Astrocyte of the spinal cord (primary cell): ENCODE results near the gene MAT2A.
A peak's percentile ranks its signal among the peaks of the same experiment; 100 is the strongest.

Source experiments
- DNase-seq: peaks from one replicate; pipeline ENCODE4 v3.0.0; 2011; ENCODE audit warnings: low read depth, low spot score
- H3K4me3 ChIP-seq: 2 replicates; pipeline ENCODE4 v1.5.1; 2011; ENCODE audit warnings: low read depth, mild to moderate bottlenecking, low read length, moderate library complexity
- in situ Hi-C: cut with HindIII; loops from 2 replicates; pipeline ENCODE4 v1.10.0; 2017; ENCODE audit warnings: low sequenced_read_pairs
- TF ChIP-seq, protein P1 (sequence below): IDR thresholded peaks from 2 replicates; pipeline ENCODE4 v1.5.1; 2012; ENCODE audit warnings: low read depth, mild to moderate bottlenecking, low read length, inconsistent platforms

The MAT2A gene

DNA sequence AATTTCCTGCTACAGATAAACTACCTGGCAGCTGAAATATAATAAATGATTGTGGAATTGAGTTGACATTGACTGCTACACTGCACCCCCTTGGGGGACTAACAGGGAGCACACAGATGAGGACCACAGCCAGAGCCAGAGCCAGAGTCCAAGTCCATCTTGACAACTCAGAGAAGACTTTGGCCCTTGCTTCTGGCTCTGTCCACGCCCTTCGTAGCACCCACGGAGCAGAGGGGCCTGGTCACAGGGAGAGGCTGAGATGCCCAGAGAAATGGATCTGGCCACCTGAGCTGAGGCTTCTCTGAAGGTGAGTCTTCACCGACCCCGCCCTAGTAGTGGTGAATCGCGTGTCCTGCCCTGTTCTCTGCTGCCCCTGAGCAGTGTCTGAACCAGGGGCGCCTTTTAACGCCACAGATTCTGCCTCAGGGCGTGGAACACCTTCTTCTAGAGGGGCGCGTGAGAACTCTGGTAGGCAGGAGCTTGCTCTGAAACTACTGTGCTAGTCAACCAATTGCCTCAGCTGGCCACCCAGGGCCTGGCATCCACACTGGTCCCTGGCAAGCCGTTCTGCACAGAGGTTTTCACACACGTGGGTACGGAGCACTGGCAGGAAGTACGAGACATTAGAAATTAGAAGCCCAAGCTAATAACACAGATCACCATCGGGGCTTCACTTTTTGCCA, 35.7 kb upstream of the MAT2A start:
- TF ChIP-seq, protein P1, sequence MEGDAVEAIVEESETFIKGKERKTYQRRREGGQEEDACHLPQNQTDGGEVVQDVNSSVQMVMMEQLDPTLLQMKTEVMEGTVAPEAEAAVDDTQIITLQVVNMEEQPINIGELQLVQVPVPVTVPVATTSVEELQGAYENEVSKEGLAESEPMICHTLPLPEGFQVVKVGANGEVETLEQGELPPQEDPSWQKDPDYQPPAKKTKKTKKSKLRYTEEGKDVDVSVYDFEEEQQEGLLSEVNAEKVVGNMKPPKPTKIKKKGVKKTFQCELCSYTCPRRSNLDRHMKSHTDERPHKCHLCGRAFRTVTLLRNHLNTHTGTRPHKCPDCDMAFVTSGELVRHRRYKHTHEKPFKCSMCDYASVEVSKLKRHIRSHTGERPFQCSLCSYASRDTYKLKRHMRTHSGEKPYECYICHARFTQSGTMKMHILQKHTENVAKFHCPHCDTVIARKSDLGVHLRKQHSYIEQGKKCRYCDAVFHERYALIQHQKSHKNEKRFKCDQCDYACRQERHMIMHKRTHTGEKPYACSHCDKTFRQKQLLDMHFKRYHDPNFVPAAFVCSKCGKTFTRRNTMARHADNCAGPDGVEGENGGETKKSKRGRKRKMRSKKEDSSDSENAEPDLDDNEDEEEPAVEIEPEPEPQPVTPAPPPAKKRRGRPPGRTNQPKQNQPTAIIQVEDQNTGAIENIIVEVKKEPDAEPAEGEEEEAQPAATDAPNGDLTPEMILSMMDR, result no peak
- in situ Hi-C loops, result no loop called here
- DNase-seq, result no peak
- H3K4me3 ChIP-seq, result no peak overlapping the region

DNA sequence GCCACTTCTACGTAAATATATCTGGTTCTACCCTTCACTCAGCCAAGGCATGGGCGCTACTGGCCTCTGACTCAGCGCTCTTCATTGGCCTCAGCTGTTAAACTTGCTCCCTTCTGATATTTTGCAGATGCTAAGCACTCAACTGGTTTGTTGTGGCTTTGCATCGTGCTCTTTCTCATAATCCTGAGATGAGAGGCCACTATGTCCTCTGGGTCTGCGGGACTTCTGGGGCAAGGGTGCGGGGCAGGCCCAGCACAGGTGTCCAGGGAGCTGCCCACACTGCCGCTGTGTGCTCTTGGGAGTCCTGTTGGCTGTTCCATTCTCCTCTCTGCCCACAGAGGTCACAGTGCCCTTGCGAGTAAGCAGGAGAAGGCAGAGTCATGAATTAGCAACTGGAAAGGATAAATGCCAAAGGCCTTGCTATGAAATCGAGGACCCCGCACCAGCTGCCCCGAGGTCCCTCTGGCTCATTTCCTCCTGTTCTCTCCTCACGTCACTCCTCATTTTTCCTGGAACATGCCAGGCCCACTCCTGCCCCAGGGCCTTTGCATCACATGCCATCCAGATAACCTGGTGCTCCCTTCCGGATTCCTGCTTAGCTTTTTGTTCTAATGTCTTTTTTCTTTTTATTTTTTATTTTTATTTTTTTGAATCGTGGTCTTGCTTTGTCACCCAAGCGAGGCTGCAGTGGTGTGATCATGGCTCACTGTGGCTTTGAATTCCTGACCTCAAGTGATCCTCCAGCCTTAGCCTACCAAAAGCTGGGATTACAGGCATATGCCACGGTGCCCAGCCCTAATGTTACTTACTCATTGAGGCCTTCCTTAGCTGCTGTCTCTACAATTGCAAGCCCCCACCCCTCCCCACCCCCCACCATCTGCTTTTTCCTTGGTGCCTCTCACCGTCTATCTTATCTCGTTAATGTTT, 34.9 kb upstream of the MAT2A start:
- in situ Hi-C loops, result no loop called here
- TF ChIP-seq, protein P1, result no peak
- peak; percentile 45 for DNase-seq
- no peak overlapping the region for H3K4me3 ChIP-seq

DNA sequence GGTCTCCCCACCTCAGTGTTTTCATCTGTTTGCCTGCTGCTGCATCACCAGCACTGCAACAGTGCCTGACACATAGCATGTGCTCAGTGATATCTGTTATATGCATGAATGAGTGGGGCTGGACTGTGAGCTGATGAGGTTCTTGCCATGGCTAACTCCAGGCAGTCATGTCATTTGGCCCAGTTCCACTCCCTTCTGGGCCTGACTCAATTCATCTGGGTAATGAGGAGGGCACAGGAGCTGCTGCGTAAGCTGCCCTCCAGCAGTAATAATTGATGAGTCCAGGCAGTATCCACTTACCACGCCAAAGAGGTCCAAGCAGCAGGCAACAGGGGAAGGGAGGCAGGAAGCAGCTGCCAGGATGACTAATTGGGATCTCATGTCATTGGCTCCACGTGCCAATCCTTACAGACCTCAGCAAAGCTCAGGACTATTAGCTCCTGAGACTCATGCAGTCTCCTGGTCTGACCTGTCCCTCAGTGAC, 34.1 kb upstream of the MAT2A start:
- in situ Hi-C loops, result no loop called here
- H3K4me3 ChIP-seq, result no peak overlapping the region
- TF ChIP-seq, protein P1, result no peak
- peak; percentile 87 for DNase-seq

DNA sequence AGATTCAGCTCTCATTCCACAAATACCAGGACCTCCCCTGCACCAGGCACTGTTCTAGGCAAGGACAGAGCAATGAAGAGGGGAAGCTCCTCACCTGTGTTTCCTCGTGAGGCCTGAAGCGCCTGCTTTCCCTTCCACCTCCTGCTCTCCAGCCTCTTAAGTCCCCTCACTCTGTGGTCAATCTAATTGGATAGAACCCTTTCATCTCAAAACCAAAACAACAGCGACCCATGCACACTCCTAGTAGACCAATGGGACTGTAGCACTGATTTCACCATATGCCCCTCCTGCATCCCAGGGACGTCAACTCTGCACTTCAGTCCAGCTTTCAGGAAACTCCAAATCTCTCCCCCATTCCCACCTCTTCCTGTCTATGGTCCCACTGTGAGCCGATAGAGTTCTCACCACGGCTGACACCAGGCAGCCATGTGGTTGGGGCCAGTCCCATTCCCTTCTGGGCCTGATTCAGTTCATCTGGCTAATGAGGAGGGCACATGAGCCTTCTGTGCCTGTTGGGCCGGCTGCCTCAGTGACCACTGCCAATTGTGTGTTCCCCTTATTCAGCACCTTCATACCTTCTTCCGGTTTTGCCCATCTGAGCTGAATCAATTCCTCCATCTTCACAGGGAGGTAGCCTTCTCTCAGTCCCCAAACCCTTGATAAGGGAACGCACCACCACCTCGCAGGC, 33.3 kb upstream of the MAT2A start:
- in situ Hi-C loops, result no loop called here
- TF ChIP-seq, protein P1, result no peak
- H3K4me3 ChIP-seq, result no peak overlapping the region
- DNase-seq, result no peak

DNA sequence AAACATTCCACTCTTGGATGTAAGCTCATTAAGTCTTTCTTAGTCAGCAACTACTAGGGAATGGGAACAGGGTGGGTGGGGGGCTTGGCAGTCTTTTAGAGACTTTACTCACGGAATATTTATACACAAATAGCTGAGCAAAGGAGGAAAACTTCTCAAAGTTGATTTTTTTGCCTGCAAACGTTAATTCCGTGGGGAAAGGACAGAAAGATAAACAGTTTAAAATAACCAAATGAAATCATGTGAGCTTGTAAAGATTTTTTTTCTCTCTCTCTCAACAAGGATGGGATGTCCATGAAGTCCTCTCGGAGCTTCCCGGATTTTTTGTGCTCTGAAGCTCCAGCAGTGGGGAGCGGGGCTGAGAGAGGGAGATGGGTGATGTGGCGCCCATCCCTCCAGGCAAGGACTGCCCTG, 32.2 kb upstream of the MAT2A start:
- H3K4me3 ChIP-seq, result no peak overlapping the region
- TF ChIP-seq, protein P1, result no peak
- in situ Hi-C loops, result no loop called here
- peak; percentile 46 for DNase-seq

DNA sequence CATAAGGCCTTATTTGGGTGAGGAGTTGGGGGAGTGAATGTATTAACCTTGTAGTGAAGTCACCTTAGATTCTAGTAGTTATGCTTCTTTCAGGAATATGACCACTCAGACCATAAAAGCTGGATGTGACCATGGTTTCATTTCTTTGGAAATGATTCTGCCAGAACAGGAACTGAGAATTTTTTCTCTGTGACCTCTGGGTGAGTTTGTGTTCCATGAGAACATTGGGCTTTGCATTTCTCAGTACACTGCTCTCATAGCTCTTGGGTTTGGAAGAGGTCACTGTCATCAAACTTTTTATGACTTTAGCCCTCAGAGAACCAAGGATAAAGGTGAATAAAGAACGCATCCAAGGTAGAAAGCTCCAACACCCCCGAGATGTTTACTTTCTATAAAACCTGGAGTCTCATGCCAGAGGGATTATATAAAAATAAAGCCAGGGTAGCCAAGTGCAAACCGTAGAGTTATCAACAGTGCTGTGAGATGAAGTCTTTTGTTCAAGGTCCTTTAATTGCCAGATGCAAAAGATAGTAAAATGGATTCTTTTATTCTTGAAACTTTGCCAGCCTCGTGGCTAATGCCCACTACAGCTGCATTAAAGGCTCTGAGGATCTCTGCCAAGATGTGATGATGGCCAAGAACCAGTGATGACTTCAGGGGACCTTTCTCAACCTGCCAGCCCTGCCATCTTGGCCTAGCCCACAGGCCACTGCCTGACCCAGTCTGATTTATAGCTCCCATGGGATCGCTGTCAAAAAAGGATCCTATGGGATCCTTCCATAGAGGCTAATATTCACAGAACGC, 27.8 kb upstream of the MAT2A start:
- in situ Hi-C loops, result no loop called here
- DNase-seq, result peak; percentile 16
- TF ChIP-seq, protein P1, result no peak
- no peak overlapping the region for H3K4me3 ChIP-seq
